Progenitor cell of endocrine pancreas (in vitro differentiated cells): ENCODE data around the gene GABBR2. TPM values are rescaled to one million over a fixed set of nuclear protein-coding genes. Genes with fewer than 3 reads are reported as not detected.

Experiments
- DNase-seq: peaks from one replicate; pipeline ENCODE4 v3.0.0; 2021; ENCODE audit warnings: low spot score; ENCODE audit not compliant: unreplicated experiment
- H3K27ac Mint-ChIP-seq: 2 replicates; pipeline ENCODE4 v1.8.0; 2021; ENCODE audit warnings: mild to moderate bottlenecking, moderate library complexity, mixed read lengths
- H3K27me3 Mint-ChIP-seq: 2 replicates; pipeline ENCODE4 v1.8.0; 2021; ENCODE audit warnings: mixed read lengths
- H3K36me3 Mint-ChIP-seq: 2 replicates; pipeline ENCODE4 v1.8.0; 2022; ENCODE audit warnings: mixed read lengths; ENCODE audit not compliant: insufficient read depth
- H3K4me1 Mint-ChIP-seq: 2 replicates; pipeline ENCODE4 v1.8.0; 2021; ENCODE audit warnings: low read depth, mixed read lengths
- H3K4me3 Mint-ChIP-seq: 2 replicates; pipeline ENCODE4 v1.8.0; 2021; ENCODE audit warnings: low read depth, mild to moderate bottlenecking, moderate library complexity, mixed read lengths
- H3K9me3 Mint-ChIP-seq: 2 replicates; pipeline ENCODE4 v1.8.0; 2021; ENCODE audit warnings: low read depth, mixed read lengths
- CTCF ChIP-seq: fragments of 200-600 bp; sonication (generic); IDR thresholded peaks from one replicate; pipeline ENCODE4 v1.5.0; 2021; ENCODE audit warnings: antibody characterized with exemption, mild to moderate bottlenecking; ENCODE audit not compliant: unreplicated experiment
- total RNA-seq: library from RNA; stranded (reverse); gene quantifications from 2 replicates; pipeline ENCODE4 v1.2.1, GENCODE V29; 2021

GABBR2 gene
- total RNA-seq, 1 donor from 2014 or later: 0.84 TPM

- Mint-ChIP-seq H3K27ac (no peak overlapping the region), H3K4me3 (no peak overlapping the region), H3K36me3 (peaks cover 2% of the 10 kb centered on the region), H3K4me1 (peaks cover 6% of the 10 kb centered on the region), H3K9me3 (peaks cover 5% of the 10 kb centered on the region), H3K27me3 (peaks cover 6% of the 10 kb centered on the region)
- DNase-seq: no peak
- TF ChIP-seq CTCF: no peak
Measured at GRCh38 chr9:98412101-98412842, 296.5 kb downstream of the GABBR2 start.

DNA sequence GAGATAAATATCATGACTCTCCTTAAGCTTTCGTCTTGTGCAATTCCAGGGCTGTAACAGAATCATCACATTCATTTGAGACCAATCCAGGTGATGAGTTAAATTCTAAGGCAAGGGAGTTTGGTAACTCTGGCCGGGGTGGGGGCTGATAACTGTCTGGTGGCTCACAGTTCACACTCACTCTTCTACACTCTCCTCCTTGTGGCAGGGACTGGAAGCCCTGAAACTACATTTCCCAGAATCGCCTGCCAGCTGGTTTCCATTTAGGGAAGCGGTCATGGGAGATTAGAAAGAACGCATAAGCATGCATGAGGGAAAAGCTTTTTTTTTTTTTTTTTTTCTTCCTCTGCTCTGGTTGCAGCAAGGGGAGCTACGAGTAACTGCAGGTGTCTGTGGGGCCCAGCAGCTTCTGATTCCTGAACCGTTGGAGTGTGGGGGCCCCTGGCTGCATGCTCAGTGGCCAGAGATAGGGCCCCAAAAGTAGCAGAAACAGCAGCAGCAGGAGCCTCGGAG, 298.5 kb downstream of the GABBR2 start:
- no peak for DNase-seq
- Mint-ChIP-seq H3K4me3 (peak overlapping the region; percentile 45), H3K4me1 (peaks cover 4% of the 10 kb centered on the region), H3K9me3 (no peaks in the 10 kb centered on the region), H3K36me3 (no peaks in the 10 kb centered on the region), H3K27ac (no peak overlapping the region), H3K27me3 (peaks cover 6% of the 10 kb centered on the region)
- TF ChIP-seq CTCF: peak; percentile 32

DNA sequence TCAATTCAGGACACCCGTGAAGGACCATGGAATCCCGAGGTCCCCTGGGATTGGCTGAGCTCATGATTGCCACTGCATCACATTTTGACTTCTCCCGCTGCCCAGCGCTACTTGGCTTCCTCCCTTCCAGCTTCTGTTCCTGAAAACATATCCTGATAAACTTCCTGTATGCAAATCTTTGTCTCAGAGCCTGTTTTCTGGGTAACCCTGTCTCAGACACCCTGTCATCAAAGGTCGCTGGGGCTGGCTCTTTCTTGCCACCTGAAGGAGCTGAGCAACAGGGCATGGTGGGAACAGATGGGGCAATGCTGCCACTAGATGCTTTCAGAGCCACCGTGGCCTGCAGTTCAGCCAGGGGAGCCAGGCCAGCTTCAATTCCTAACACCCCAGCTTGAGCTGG, 299.0 kb downstream of the GABBR2 start:
- no peak for DNase-seq
- no peaks in the 10 kb centered on the region for H3K9me3 Mint-ChIP-seq
- peaks cover 4% of the 10 kb centered on the region for H3K4me1 Mint-ChIP-seq
- H3K36me3 Mint-ChIP-seq: no peaks in the 10 kb centered on the region
- H3K4me3 Mint-ChIP-seq: no peak overlapping the region
- TF ChIP-seq CTCF: no peak
- H3K27me3 Mint-ChIP-seq: peaks cover 6% of the 10 kb centered on the region
- H3K27ac Mint-ChIP-seq: no peak overlapping the region

DNA sequence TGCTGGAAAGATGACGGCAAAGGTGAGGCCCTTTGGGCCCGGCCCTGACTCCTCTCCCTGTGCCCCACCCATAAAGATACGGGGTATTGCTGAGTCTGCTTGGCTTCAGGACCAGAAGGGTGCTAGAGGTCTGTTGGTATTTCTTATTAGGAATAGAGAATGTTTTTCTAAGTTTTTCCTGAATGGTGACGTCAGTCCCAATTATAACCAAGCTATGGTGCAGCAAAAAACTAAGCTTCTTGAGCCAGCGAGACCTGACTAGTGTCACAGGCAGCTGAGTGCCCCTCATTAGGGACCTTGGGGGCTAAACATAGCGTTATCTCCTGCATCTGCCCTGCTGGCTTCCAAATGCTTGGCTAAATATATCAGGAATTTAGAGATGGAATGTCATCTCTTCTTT, 302.3 kb downstream of the GABBR2 start:
- no peaks in the 10 kb centered on the region for H3K36me3 Mint-ChIP-seq
- H3K4me3 Mint-ChIP-seq: no peak overlapping the region
- peaks cover 4% of the 10 kb centered on the region for H3K4me1 Mint-ChIP-seq
- no peak overlapping the region for H3K27ac Mint-ChIP-seq
- DNase-seq: no peak
- peaks cover 9% of the 10 kb centered on the region for H3K27me3 Mint-ChIP-seq
- TF ChIP-seq CTCF: no peak
- no peaks in the 10 kb centered on the region for H3K9me3 Mint-ChIP-seq

DNA sequence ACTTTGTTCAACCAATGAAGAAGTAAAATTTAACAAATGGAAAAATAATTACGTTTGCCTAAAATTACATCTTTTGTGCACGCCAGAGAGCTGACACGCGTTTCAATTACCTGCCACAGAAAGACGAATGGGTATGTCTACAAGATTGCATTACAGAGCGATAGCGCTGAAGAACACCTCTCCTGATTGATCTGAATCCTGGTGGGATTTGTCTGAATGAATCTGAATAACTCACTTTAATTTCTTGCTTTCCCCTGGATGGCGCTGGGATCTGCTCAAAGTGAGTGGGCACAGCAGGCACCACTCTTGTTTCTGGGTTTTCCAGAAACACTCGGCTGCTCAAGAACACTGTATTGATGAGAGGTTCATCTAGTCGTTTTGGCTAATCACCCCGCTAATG, 304.5 kb downstream of the GABBR2 start:
- Mint-ChIP-seq H3K27ac (no peak overlapping the region), H3K4me1 (no peaks in the 10 kb centered on the region), H3K9me3 (no peaks in the 10 kb centered on the region), H3K36me3 (no peaks in the 10 kb centered on the region), H3K27me3 (peaks cover 9% of the 10 kb centered on the region), H3K4me3 (no peak overlapping the region)
- TF ChIP-seq CTCF: no peak
- DNase-seq: no peak
